Stimulated activated CD4-positive, alpha-beta T cell treated with anti-CD3 and anti-CD28 coated beads, Interleukin-1b, Interleukin-23, amount 100 ng/mL, for 24 hours (primary cell): ENCODE results near the gene TCAP.

ENCODE experiments used
- DNase-seq, 4 experiments: peaks; one replicate each; pipeline ENCODE4 v3.0.0-alpha.2; 2020; ENCODE audit warnings: low read depth in 4 of 4, low spot score in 1 of 4

Gene TCAP

GRCh38 chr17:39666231-39666600 is 1.1 kb downstream of the TCAP start:
- DNase-seq: no peak

GRCh38 chr17:39666601-39667261 is 1.6 kb downstream of the TCAP start:
- no peak for DNase-seq

DNA sequence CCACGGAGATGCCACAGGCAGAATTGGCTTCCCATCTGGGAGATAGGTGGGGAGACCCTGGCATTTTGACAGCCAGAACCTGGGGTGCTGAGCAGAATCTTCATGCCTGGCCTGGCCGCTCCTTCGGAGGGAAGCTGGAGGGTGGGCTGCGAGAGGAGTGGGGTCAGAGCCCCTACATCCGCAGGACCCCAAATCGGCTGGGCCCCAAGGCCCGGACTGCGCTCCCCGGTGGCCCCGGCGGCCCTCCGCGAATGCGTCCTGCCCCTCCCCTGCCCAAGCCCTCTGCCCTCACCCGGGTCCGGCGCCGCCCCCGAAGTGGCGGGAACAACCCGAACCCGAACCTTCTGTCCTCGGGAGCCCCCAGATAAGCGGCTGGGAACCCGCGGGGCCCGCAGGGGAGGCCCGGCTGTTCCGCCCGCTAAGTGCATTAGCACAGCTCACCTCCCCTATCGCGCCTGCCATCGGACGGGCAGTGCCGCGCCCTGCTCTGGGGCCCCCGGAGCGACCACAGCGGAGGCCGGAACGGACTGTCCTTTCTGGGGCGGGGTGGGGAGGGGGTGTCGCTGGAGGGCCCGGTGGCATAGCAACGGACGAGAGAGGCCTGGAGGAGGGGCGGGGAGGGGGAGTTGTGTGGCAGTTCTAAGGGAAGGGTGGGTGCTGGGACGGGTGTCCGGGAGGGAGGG is 2.3 kb downstream of the TCAP start:
- DNase-seq: no peak

- DNase-seq: peak; percentile 35 to 71 (median 55)
Measured at GRCh38 chr17:39667945-39668924, 3.1 kb downstream of the TCAP start, which contains the start of gene PNMT. Gene PNMT (plus strand): TSS chr17:39668453. CDS start chr17:39668476, 23 bp downstream.

DNA sequence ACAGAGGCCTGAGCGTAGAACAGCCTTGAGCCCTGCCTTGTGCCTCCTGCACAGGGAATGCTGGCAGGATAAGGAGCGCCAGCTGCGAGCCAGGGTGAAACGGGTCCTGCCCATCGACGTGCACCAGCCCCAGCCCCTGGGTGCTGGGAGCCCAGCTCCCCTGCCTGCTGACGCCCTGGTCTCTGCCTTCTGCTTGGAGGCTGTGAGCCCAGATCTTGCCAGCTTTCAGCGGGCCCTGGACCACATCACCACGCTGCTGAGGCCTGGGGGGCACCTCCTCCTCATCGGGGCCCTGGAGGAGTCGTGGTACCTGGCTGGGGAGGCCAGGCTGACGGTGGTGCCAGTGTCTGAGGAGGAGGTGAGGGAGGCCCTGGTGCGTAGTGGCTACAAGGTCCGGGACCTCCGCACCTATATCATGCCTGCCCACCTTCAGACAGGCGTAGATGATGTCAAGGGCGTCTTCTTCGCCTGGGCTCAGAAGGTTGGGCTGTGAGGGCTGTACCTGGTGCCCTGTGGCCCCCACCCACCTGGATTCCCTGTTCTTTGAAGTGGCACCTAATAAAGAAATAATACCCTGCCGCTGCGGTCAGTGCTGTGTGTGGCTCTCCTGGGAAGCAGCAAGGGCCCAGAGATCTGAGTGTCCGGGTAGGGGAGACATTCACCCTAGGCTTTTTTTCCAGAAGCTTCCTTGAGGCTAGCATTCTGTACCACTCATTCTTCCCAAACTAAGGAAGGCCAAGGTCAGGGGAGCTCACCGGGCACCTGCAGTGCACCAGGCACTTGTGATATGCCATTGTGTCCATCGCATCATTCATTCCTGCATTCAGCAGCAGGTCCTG is 5.0 kb downstream of the TCAP start:
- DNase-seq: no peak

DNA sequence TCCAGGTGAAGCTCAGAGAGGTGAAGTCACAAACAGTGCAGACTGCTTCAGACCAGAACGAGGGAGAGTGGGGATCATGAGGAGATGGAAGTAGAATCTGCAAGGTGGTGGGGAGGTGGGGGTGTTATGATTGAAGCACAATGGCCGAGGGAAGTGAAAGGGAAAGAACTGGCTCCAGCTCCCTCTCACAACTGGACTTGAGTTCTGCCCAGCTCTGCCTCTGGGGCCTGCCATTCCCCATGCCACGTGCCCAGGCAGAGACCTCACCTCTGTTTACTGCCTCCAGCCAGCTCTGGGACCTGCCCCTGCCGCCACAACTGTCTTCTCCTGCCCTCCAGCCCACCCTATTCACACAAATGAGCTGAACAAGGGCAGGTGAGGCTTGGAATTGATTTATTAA is 5.6 kb downstream of the TCAP start:
- no peak for DNase-seq

GRCh38 chr17:39671651-39672521 is 6.7 kb downstream of the TCAP start:
- no peak for DNase-seq

GRCh38 chr17:39672522-39673334 is 7.6 kb downstream of the TCAP start:
- no peak for DNase-seq

DNA sequence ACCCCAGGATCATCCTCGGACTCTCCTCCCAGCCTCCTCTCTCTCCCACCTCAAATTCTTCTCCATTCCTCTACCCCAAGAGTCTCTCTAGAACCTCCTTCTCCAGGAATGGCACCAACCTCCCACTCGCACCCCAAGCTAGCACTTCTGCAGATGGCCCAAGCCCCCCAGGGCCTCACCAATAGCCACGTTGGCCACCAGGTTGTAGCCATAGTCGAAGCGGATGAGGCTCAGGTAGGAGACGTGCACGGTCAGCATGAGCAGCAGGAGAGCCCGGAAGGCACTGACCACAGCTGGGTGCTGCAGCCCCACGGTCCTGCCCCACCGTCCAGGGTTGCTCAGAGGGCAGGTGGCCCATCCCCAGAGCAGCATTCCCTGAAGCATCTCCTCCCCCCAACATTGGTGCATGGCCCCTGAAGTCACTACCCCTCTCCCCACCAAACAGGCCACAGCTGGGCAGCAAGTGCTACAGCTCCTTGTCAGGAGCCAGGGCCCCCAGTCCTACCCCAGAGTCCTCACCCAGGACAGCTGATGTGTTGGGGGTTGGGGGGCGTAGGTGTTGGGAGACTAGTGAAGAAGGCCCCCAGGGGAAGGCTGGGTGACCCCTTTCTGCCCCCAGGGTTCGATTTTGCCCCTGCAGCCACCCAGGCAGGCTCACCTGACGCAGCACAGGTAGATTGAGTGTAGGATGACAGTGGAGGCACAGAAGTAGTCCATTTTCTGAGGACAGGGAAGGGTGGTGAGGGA is 8.4 kb downstream of the TCAP start:
- no peak for DNase-seq

DNA sequence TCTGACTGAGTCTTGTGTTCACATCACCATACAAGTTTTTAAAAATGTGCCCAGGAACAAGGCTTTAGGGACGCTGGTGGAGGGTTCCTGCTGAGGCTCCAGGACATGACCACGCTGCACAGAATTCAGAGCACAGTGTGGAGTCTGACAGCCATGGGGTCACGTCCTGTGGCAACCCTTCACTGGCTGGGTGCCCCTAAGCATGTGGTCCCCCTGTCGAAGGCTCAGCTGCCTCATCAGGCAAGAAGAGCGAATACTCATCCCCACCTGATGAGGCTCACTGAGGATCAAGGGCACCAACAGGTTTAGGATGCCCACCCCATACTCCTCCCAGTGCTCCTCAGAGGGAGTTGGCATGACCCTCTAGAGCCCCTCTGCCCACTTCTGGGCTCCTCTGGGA is 9.0 kb downstream of the TCAP start:
- DNase-seq: no peak

- no peak for DNase-seq
Measured at GRCh38 chr17:39674702-39675389, 9.7 kb downstream of the TCAP start.

GRCh38 chr17:39675390-39676082 is 10.4 kb downstream of the TCAP start:
- no peak for DNase-seq

GRCh38 chr17:39676198-39676819 is 11.2 kb downstream of the TCAP start:
- DNase-seq: no peak

- DNase-seq: no peak
Measured at GRCh38 chr17:39677072-39677471, 11.9 kb downstream of the TCAP start.

DNA sequence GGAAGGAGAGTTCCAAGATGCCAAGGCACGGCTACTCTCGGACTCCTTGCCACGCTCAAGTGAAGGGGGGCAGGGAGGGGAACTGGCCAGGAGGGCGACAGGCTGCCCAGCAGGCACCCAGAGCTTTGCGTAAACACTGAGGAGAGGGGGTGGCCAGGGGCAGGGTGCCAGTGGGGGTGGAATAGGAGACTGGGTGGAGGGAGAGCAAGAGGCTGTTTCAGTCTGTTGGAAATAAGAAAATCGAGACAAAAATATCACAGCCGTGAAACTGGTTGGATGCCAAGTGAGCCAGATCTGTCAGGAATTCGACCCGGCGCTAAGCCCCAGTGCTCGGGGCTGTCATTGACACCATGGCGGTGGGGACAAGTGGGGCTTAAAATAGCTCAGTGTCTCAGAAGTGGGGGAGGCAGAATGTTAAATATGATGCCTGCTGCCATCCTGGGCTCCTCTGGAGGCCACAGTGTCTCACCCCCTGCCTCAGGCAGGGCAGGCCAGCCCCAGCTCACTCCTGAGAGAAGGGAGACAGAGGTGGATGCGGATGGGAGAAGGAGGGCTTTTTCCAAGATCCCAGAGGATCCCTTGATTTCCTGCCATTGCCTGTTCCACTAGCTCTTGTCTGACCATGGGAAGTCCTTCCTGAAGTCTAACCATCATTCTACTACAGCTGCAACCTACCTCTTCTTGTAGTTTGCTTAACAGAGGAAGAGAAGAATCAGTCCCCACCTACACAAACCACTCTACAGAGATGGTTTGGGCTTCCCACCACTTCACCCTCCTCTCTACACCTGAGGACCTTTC is 12.6 kb downstream of the TCAP start:
- DNase-seq: no peak
